ENCODE measurements around the gene DNASE2.
"Not testable (repeated sequence)": the region's sequence is repeated elsewhere in the genome, so short reads cannot be mapped to it uniquely, and the experiment has no call there.

Gene DNASE2

GRCh38 chr19:12881172-12881808 is at the start of gene DNASE2:
DNASE2 (minus strand) TSS chr19:12881449; CDS start chr19:12881375, 74 bp downstream.
- in situ Hi-C loops (cut with MboI; ENCODE audit: low sequenced_read_pairs), result no loop called here

GRCh38 chr19:12930002-12930645 is 48.9 kb upstream of the DNASE2 start:
- in situ Hi-C loops (cut with MboI; ENCODE audit: low sequenced_read_pairs), result no loop called here

- in situ Hi-C loops (cut with MboI; ENCODE audit: low sequenced_read_pairs), result no loop called here
These were observed 43.5 kb upstream of the DNASE2 start for GRCh38 chr19:12924621-12925310.

- in situ Hi-C loops (cut with MboI; ENCODE audit: low sequenced_read_pairs), result no loop called here
These were observed 41.7 kb upstream of the DNASE2 start for GRCh38 chr19:12922959-12923358.

GRCh38 chr19:12921047-12921446 is 39.8 kb upstream of the DNASE2 start:
- in situ Hi-C loops (cut with MboI; ENCODE audit: low sequenced_read_pairs), result no loop called here

- in situ Hi-C loops (cut with MboI; ENCODE audit: low sequenced_read_pairs), result no loop called here
These were observed 37.0 kb upstream of the DNASE2 start for GRCh38 chr19:12918253-12918652.

- in situ Hi-C loops (cut with MboI; ENCODE audit: low sequenced_read_pairs), result not testable (repeated sequence)
These were observed 34.6 kb upstream of the DNASE2 start for GRCh38 chr19:12915860-12916259.

- in situ Hi-C loops (cut with MboI; ENCODE audit: low sequenced_read_pairs), result no loop called here
These were observed 32.8 kb upstream of the DNASE2 start for GRCh38 chr19:12913851-12914690.

GRCh38 chr19:12913011-12913561 is 31.8 kb upstream of the DNASE2 start:
- in situ Hi-C loops (cut with MboI; ENCODE audit: low sequenced_read_pairs), result no loop called here

GRCh38 chr19:12912571-12912970 is 31.3 kb upstream of the DNASE2 start:
- in situ Hi-C loops (cut with MboI; ENCODE audit: low sequenced_read_pairs), result no loop called here

GRCh38 chr19:12907166-12907565 is 25.9 kb upstream of the DNASE2 start:
- in situ Hi-C loops (cut with MboI; ENCODE audit: low sequenced_read_pairs), result no loop called here

GRCh38 chr19:12899891-12900518 is 18.8 kb upstream of the DNASE2 start:
- in situ Hi-C loops (cut with MboI; ENCODE audit: low sequenced_read_pairs), result no loop called here

- in situ Hi-C loops (cut with MboI; ENCODE audit: low sequenced_read_pairs), result no loop called here
These were observed 15.2 kb upstream of the DNASE2 start for GRCh38 chr19:12896460-12896859.

GRCh38 chr19:12893582-12893981 is 12.3 kb upstream of the DNASE2 start:
- in situ Hi-C loops (cut with MboI; ENCODE audit: low sequenced_read_pairs), result no loop called here

- in situ Hi-C loops (cut with MboI; ENCODE audit: low sequenced_read_pairs), result no loop called here
These were observed 10.3 kb upstream of the DNASE2 start for GRCh38 chr19:12891553-12892021.

- in situ Hi-C loops (cut with MboI; ENCODE audit: low sequenced_read_pairs), result no loop called here
These were observed 9.7 kb upstream of the DNASE2 start, which contains the start of gene GCDH for GRCh38 chr19:12890787-12891552. GCDH (plus strand) TSS chr19:12891160; CDS start chr19:12891305, 145 bp downstream.

- in situ Hi-C loops (cut with MboI; ENCODE audit: low sequenced_read_pairs), result not testable (repeated sequence)
These were observed 9.1 kb upstream of the DNASE2 start for GRCh38 chr19:12890299-12890786.

- in situ Hi-C loops (cut with MboI; ENCODE audit: low sequenced_read_pairs), result no loop called here
These were observed 6.9 kb upstream of the DNASE2 start for GRCh38 chr19:12888006-12888603.
